H9 (cell line): Measurements from ENCODE around the gene LPAR2. TPM values are rescaled to one million over a fixed set of nuclear protein-coding genes. Genes with fewer than 3 reads are reported as not detected.

Source experiments
- DNase-seq: peaks from one replicate; pipeline ENCODE4 v3.0.0-alpha.2; 2017
- H2AFZ ChIP-seq: one replicate; pipeline ENCODE4 v1.6.1; 2013; ENCODE audit warnings: mild to moderate bottlenecking, low read length, control low read depth, moderate library complexity
- H2AK5ac ChIP-seq: 2 replicates; pipeline ENCODE4 v1.6.1; 2013; ENCODE audit warnings: low read length, control low read depth, mixed read lengths; ENCODE audit not compliant: insufficient read length
- H2BK120ac ChIP-seq: one replicate; pipeline ENCODE4 v1.6.1; 2013; ENCODE audit warnings: low read depth, mild to moderate bottlenecking, low read length, control low read depth, inconsistent platforms; ENCODE audit not compliant: poor library complexity, severe bottlenecking
- H2BK12ac ChIP-seq: 2 replicates; pipeline ENCODE4 v1.6.1; 2013; ENCODE audit warnings: low read length, control low read depth, mixed read lengths, low read depth; ENCODE audit not compliant: insufficient read length
- H2BK15ac ChIP-seq: 2 replicates; pipeline ENCODE4 v1.6.1; 2013; ENCODE audit warnings: low read depth, low read length, control low read depth
- H2BK20ac ChIP-seq: one replicate; pipeline ENCODE4 v1.6.1; 2013; ENCODE audit warnings: low read depth, mild to moderate bottlenecking, low read length, control low read depth, inconsistent platforms; ENCODE audit not compliant: poor library complexity, severe bottlenecking
- H2BK5ac ChIP-seq: 2 replicates; pipeline ENCODE4 v1.6.1; 2013; ENCODE audit warnings: low read length, control low read depth, mixed read lengths; ENCODE audit not compliant: insufficient read length
- H3K14ac ChIP-seq: 2 replicates; pipeline ENCODE4 v1.6.1; 2013; ENCODE audit warnings: low read length, control low read depth; ENCODE audit not compliant: insufficient read depth
- H3K18ac ChIP-seq: 2 replicates; pipeline ENCODE4 v1.6.1; 2013; ENCODE audit warnings: low read depth, mild to moderate bottlenecking, mixed read lengths, low read length, control low read depth; ENCODE audit not compliant: insufficient read length
- H3K23ac ChIP-seq: 2 replicates; pipeline ENCODE4 v1.6.1; 2013; ENCODE audit warnings: low read length, control low read depth, mixed read lengths, low read depth; ENCODE audit not compliant: insufficient read length
- H3K23me2 ChIP-seq: 2 replicates; pipeline ENCODE4 v1.6.1; 2013; ENCODE audit warnings: low read depth, mild to moderate bottlenecking, mixed read lengths, low read length, control low read depth; ENCODE audit not compliant: insufficient read length, poor library complexity, severe bottlenecking
- H3K27ac ChIP-seq: 2 replicates; pipeline ENCODE4 v1.5.1; 2013; ENCODE audit warnings: low read length, control low read depth, mixed read lengths, low read depth; ENCODE audit not compliant: insufficient read length
- H3K27me3 ChIP-seq: 2 replicates; pipeline ENCODE4 v1.6.1; 2013; ENCODE audit warnings: low read length, control low read depth, inconsistent platforms; ENCODE audit not compliant: insufficient read depth
- H3K4ac ChIP-seq: 2 replicates; pipeline ENCODE4 v1.6.1; 2013; ENCODE audit warnings: low read depth, mild to moderate bottlenecking, control low read depth, inconsistent platforms, low read length, moderate library complexity
- H3K4me1 ChIP-seq: 2 replicates; pipeline ENCODE4 v1.6.1; 2013; ENCODE audit warnings: low read length, control low read depth, inconsistent platforms; ENCODE audit not compliant: insufficient read depth
- H3K4me2 ChIP-seq: 2 replicates; pipeline ENCODE4 v1.6.1; 2013; ENCODE audit warnings: low read length, control low read depth, mixed read lengths; ENCODE audit not compliant: insufficient read length, insufficient read depth
- H3K56ac ChIP-seq: 2 replicates; pipeline ENCODE4 v1.6.1; 2013; ENCODE audit warnings: low read depth, mild to moderate bottlenecking, mixed read lengths, low read length, control low read depth; ENCODE audit not compliant: insufficient read length
- H3K79me1 ChIP-seq: 2 replicates; pipeline ENCODE4 v1.6.1; 2013; ENCODE audit warnings: low read depth, mild to moderate bottlenecking, moderate library complexity, low read length, control low read depth, inconsistent platforms; ENCODE audit not compliant: insufficient read depth, poor library complexity, severe bottlenecking
- H3K79me2 ChIP-seq: 2 replicates; pipeline ENCODE4 v1.6.1; 2013; ENCODE audit warnings: low read length, control low read depth, inconsistent platforms; ENCODE audit not compliant: insufficient read depth
- H3K9ac ChIP-seq: 2 replicates; pipeline ENCODE4 v1.6.1; 2013; ENCODE audit warnings: low read length, control low read depth, mixed read lengths; ENCODE audit not compliant: insufficient read length; ENCODE audit errors: extremely low read depth
- H3K9me3 ChIP-seq: one replicate; pipeline ENCODE4 v1.6.1; 2013; ENCODE audit warnings: low read depth, low read length, inconsistent platforms; ENCODE audit not compliant: control insufficient read depth
- H3T11ph ChIP-seq: one replicate; pipeline ENCODE4 v1.6.1; 2013; ENCODE audit warnings: mild to moderate bottlenecking, low read length, control low read depth, inconsistent platforms
- H4K20me1 ChIP-seq: one replicate; pipeline ENCODE4 v1.6.1; 2013; ENCODE audit not compliant: control insufficient read depth, insufficient read length, insufficient read depth
- H4K5ac ChIP-seq: 2 replicates; pipeline ENCODE4 v1.6.1; 2013; ENCODE audit warnings: low read depth, mild to moderate bottlenecking, mixed read lengths, low read length, control low read depth; ENCODE audit not compliant: insufficient read length
- H4K8ac ChIP-seq: replicated peaks from 2 replicates; pipeline ENCODE4 v1.6.1; 2013; ENCODE audit warnings: low read length, control low read depth, mixed read lengths, low read depth; ENCODE audit not compliant: insufficient read length
- H4K91ac ChIP-seq: 2 replicates; pipeline ENCODE4 v1.6.1; 2013; ENCODE audit warnings: low read depth, mild to moderate bottlenecking, moderate library complexity, mixed read lengths, low read length, control low read depth; ENCODE audit not compliant: insufficient read length
- H3K27ac Mint-ChIP-seq, 3 experiments: 2 replicates in 2 of 3; 3 replicates in 1 of 3; pipeline ENCODE4 v1.8.0; 2020 to 2021; ENCODE audit warnings: mixed read lengths in 3 of 3, mild to moderate bottlenecking in 1 of 3, moderate library complexity in 1 of 3
- H3K27me3 Mint-ChIP-seq: 2 replicates; pipeline ENCODE4 v1.8.0; 2021; ENCODE audit warnings: low read depth, mild to moderate bottlenecking, moderate library complexity, mixed read lengths
- H3K36me3 Mint-ChIP-seq, 3 experiments: 2 replicates in 2 of 3; 3 replicates in 1 of 3; pipeline ENCODE4 v1.8.0; 2020 to 2021; ENCODE audit warnings: low read depth in 3 of 3, mixed read lengths in 3 of 3; ENCODE audit not compliant: insufficient read depth in 1 of 3
- H3K4me1 Mint-ChIP-seq, 2 experiments: 2 replicates each; pipeline ENCODE4 v1.8.0; 2020; ENCODE audit warnings: mixed read lengths in 2 of 2
- H3K4me3 Mint-ChIP-seq, 2 experiments: 2 replicates in 1 of 2; 3 replicates in 1 of 2; pipeline ENCODE4 v1.8.0; 2020 to 2021; ENCODE audit warnings: mild to moderate bottlenecking in 2 of 2, mixed read lengths in 2 of 2, moderate library complexity in 1 of 2
- H3K9me3 Mint-ChIP-seq, 2 experiments: 2 replicates in 1 of 2; 3 replicates in 1 of 2; pipeline ENCODE4 v1.8.0; 2020; ENCODE audit warnings: mild to moderate bottlenecking in 2 of 2, mixed read lengths in 2 of 2, moderate library complexity in 1 of 2
- CTCF ChIP-seq: fragments of 200-600 bp; sonication (generic); conservative IDR thresholded peaks from 3 replicates; pipeline ENCODE4 v1.8.0; 2021; ENCODE audit warnings: antibody characterized with exemption, mild to moderate bottlenecking
- WGBS: extraction: QIAGEN DNeasy Blood & Tissue Kit; methylation state at CpG from one replicate; pipeline ENCODE4 v1.1.7; 2013; ENCODE audit warnings: missing lambda C conversion rate, low lambda C conversion rate, mixed read lengths; ENCODE audit not compliant: insufficient read length; ENCODE audit errors: extremely low coverage; 5-methylcytosine and 5-hydroxymethylcytosine counted together
- total RNA-seq: library from RNA; stranded (reverse); gene quantifications from 2 replicates; pipeline ENCODE4 v1.2.1, GENCODE V29; 2021

The LPAR2 gene
- total RNA-seq, 1 experiment from 2014 or later: 51.8 TPM

- H3K27me3 ChIP-seq: no peaks in the 10 kb centered on the region
- H3K23me2 ChIP-seq: peaks cover 8% of the 10 kb centered on the region
- no peak overlapping the region for H3T11ph ChIP-seq
- H4K91ac ChIP-seq: no peak overlapping the region
- no peak overlapping the region for H4K8ac ChIP-seq
- H3K4me2 ChIP-seq: no peak overlapping the region
- H3K56ac ChIP-seq: no peak overlapping the region
- no peak overlapping the region for H2BK12ac ChIP-seq
- 0 out of 3 replicates have a peak, but pooled peaks have one; percentile 2 for TF ChIP-seq CTCF
- H2BK120ac ChIP-seq: no peak overlapping the region
- no peaks in the 10 kb centered on the region for H3K4me1 ChIP-seq
- Mint-ChIP-seq H3K27me3 (no peaks in the 10 kb centered on the region), H3K4me1 (peaks cover 6 to 8% of the 10 kb centered on the region in 2 experiments), H3K36me3 (peaks cover 15 to 46% (median 41%) of the 10 kb centered on the region in 3 experiments; a peak in 6 of 7 replicates), H3K9me3 (no peaks in the 10 kb centered on the region), H3K27ac (no peak overlapping the region; a peak in 1 of 7 replicates), H3K4me3 (peak overlapping the region; percentile 89 to 90)
- no peaks in the 10 kb centered on the region for H3K79me2 ChIP-seq
- H3K18ac ChIP-seq: no peak overlapping the region
- H3K27ac ChIP-seq: no peak overlapping the region
- WGBS: no CpG with 5 or more reads among the region's 5 CpGs
- H2BK20ac ChIP-seq: no peak overlapping the region
- no peak overlapping the region for H3K9ac ChIP-seq
- no peak overlapping the region for H3K4ac ChIP-seq
- no peaks in the 10 kb centered on the region for H3K79me1 ChIP-seq
- H2AK5ac ChIP-seq: no peak overlapping the region
- no peak overlapping the region for H4K5ac ChIP-seq
- no peak for DNase-seq
- H4K20me1 ChIP-seq: no peaks in the 10 kb centered on the region
- no peak overlapping the region for H2BK5ac ChIP-seq
- H3K23ac ChIP-seq: no peak overlapping the region
- no peak overlapping the region for H3K14ac ChIP-seq
- H3K9me3 ChIP-seq: no peaks in the 10 kb centered on the region
- H2AFZ ChIP-seq: no peak overlapping the region
- H2BK15ac ChIP-seq: no peak overlapping the region
These were observed 16.0 kb upstream of the LPAR2 start for GRCh38 chr19:19644054-19644388.
